Amygdala (tissue), 56 donors: ENCODE measurements around the gene ADCY3.
"Not testable (repeated sequence)": the region's sequence is repeated elsewhere in the genome, so short reads cannot be mapped to it uniquely, and the experiment has no call there.

Experiments
- DNase-seq, 56 donors: peaks; one replicate each; lab custom pipeline; 2025; lab: John Stamatoyannopoulos, UW

Gene ADCY3

DNA sequence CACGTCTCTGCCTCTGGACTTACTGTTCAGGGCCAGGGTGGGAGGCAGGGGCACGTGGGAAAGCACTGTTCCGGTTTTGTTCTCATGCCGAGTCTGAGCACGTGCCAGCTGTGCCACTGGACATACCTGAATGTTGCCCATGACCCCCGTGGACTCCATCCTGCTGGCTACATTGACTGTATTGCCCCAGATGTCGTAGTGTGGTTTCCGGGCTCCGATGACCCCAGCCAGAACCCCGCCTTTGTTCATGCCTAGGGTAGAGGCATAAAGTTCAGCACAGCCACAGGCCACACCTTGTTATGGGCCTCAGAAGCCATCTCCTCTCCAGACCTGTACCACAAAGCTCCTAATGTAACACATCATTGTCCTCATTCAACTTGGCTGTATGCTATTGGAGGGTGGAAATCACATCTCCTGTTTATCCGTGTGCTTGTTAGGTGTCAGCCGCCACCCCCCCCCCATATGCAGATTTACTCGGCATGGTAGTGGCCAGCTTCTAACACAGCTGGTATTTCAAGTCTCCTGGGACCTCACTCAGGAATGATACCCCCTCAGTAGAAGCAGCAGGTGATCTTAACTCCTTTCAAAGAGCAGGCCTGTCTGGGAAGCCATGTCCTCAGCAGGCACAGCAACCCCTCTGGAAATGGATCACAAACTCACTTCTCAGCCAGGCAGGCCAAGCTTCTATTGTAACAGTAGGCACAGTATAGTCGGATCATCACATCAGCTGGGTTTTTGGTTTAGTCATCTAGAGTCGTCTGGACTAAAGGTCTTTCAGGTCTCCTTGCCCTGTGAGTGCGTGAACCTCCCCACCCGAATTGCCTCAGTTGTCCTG, 99.2 kb downstream of the ADCY3 start:
- DNase-seq: no peak

- DNase-seq: no peak
These were observed 99.9 kb downstream of the ADCY3 start for GRCh38 chr2:24820175-24820513.

DNA sequence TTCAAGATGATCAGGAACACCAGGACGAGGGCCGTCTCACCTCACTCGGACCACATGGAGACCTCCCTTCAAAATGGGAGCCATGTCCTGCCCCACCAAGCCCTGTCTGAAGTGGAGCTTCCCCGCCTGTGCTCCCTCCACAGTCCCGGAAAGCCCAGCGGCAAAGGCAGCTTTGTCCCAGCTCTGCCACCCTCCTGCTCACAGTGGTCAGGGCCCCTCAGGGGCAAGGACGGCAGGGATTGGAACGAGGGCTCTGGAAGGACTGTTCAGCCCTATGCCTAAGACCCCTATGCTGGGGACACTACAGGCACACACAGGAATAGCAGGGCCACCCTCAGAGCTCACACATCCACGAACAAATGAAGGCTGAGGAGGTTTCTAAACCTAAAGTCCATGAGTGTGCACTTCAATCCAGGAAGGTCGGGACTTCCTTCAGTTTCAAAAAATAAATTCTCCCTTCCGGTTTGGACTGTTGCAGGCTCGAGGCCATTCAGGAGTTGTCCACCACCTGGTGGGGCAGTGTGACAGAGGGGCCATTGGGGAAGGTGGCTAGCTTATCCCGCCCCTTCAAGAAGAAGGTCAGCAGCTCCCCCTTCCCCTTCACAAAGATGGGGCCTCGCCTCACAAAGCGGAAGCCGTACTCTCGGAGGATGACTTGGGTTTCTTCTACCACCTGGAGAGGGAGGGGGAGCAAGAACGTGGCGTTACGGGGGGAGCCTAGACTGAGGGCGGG, 100.4 kb downstream of the ADCY3 start:
- no peak for DNase-seq

DNA sequence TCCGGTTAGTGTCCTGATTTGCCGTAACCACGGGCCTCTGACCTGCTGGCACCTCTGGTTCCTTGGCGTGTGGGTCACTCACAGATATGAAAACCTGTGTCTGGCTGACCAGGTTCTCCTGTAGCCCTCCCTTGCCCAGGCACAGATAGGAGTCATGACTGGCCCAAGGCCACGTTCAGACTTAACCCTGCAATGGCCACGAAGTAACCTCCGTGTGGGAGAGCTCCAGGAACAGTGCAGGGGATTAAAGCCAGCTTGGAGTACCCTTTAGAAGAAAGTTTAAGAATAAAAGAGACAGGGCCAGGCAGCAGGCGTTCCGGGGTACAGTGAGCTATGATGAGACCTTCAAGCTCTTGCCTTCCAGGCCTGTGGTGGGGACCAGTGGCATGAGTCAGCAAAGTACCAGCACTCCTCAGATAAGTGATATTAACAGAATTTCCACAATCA, 101.3 kb downstream of the ADCY3 start:
- DNase-seq: no peak

GRCh38 chr2:24816884-24817283, 103.2 kb downstream of the ADCY3 start:
- DNase-seq: no peak

GRCh38 chr2:24816404-24816803, 103.6 kb downstream of the ADCY3 start:
- DNase-seq: no peak

DNA sequence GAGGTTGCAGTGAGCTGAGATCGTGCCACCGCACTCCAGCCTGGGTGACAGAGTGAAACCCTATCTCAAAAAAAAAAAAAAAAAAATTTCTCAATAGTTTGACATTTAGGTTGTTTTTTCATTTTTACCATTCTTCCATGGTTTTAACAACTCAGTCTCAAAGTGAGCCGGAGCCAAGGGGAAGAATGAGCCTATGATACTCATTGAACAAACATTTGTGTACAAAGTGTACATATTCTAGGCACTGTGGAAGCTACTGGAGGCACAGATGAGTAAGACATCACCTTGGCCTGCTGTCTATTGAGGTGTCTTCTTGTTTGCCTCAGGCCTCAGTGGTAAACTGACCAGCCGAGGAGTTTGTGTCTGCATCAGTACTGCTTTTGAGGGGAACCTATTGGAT, 104.9 kb downstream of the ADCY3 start:
- DNase-seq: no peak

GRCh38 chr2:24814516-24814915, 105.5 kb downstream of the ADCY3 start:
- no peak for DNase-seq

- peak in 12 of 56 donors; percentile 12 to 49 (median 38) for DNase-seq
These were observed 106.3 kb downstream of the ADCY3 start for GRCh38 chr2:24813691-24814137.

DNA sequence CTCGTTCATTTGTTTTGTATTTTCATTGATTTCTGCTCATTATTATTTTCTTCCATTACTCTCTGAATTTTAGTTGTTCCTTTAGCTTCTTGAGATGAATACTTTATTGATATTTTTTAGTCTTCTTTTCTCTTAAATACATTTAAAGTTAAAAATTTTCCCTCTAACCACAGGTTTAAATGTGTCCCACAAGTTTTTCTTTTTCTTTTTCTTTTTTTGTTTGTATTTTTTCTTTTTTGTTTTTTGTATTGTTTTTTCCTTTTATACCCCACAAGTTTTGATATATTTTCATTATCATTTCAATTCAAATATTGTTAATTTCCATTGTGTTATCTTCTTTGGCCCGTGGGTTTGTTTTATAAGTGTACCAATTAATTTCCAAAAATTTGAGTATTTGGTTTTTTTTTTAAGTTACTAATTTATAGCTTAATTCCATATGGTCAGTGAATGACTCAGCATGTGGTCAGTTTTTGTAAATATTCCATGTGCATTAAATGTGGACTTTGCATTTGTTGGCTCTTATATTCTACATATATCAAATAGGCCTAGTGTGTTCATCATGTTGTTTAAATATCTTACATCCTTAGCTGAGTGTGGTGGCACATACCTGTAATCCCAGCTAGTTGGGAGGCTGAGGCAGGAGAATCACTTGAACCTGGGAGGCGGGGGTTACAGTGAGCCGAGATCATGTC, 110.6 kb downstream of the ADCY3 start:
- DNase-seq: no peak

- no peak for DNase-seq
These were observed 113.4 kb downstream of the ADCY3 start for GRCh38 chr2:24806661-24807036.

DNA sequence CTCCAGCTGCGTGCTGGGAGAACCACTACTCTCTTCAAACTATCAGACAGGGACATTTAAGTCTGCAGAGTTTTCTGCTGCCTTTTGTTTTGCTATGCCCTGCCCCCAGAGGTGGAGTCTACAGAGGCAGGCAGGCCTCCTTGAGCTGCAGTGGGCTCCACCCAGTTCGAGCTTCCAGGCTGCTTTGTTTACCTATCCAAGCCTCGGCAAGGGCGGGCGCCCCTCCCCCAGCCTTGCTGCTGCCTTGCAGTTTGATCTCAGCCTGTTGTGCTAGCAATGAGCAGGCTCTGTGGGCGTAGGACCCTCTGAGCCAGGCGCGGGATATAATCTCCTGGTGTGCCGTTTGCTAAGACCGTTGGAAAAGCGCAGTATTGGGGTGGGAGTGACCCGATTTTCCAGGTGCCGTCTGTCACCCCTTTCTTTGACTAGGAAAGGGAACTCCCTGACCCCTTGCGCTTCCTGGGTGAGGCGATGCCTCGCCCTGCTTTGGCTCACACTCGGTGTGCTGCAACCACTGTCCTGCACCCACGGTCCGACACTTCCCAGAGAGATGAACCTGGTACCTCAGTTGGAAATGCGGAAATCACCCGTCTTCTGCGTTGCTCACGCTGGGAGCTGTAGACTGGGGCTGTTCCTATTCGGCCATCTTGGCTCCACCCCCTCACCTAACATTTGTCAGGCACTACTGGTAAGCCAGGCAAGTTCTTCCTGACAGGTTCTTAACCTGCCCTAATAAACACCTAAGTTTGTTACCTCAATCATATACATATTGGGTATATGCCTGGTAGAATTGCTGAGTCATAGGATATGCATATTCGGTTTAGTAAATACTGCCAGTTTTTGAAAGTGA, 114.0 kb downstream of the ADCY3 start:
- not testable (repeated sequence) for DNase-seq

- not testable (repeated sequence) for DNase-seq
These were observed 119.5 kb downstream of the ADCY3 start for GRCh38 chr2:24800487-24800886.

DNA sequence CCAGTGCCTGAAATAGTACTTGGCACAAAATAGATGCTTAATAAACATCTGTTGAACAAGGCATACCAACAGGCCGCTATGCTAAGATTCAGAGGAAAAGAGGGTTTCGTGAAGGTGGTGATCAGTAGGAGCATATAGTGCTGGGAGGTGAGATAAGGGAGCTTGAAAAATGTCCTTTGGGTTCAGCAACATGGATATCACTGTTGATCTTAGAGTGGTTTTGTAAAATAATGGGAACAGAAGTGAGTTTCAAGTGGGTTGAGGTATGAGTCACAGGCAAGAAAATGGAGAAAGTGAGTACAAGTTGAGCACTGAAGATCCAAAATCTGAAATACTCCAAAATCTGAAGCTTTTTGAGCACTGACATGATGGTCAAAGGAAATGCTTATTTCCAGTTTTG, 122.4 kb downstream of the ADCY3 start:
- no peak for DNase-seq

GRCh38 chr2:24793761-24794435, 126.1 kb downstream of the ADCY3 start:
- DNase-seq: peak in 2 of 56 donors; percentile 33 to 45

DNA sequence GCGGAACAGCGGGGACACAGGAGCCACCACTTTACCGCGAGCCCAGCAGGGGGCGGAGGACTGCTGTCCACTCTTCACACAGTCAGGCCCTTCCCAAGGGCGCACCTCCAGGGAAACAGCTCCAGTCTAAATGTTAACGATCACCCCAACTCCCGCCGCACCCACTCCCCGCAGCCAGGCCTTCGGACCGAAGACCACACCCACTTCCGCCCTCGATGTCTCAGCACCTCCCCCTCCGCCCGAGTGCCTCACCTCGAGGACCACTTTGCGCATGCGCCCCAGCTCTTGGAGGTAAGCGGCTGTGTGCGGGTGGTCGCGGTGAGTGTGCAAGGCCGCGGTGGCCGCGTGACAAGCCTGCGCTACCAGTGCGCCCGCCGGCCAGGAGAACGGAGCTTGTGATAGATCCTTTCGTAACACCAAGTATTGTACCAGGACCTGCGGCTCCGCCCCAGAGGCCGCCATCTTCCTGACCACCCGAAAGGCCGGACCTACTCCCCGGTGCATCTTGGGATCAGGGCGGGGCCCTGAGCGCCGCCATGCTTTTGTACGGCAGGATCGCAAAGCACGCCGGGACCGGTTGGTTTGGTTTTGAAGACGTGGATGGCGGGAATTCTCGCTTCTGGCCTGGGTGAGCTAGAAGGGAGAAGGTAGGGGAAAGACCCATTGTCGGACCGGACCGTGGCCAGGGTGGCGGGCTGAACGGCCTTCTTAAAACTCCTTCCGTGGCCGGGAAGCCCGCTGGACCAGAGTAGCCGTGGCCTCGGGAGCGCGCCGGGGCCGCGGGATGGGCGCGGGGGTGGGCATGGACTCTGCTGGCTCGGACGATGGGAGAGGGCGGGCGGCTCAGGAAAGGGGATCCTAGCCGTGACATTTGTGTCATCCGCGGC, 126.9 kb downstream of the ADCY3 start, which contains the start of the genes CENPO and PTRHD1:
CENPO (plus strand) TSS at position 552 of the 887 bp plus-strand sequence. CDS start 495 bp downstream, outside the sequence.
PTRHD1 (minus strand) TSS at position 518 of the 887 bp plus-strand sequence; CDS start at position 504, 14 bp downstream.
- peak; percentile 82 to 100 (median 96) for DNase-seq

DNA sequence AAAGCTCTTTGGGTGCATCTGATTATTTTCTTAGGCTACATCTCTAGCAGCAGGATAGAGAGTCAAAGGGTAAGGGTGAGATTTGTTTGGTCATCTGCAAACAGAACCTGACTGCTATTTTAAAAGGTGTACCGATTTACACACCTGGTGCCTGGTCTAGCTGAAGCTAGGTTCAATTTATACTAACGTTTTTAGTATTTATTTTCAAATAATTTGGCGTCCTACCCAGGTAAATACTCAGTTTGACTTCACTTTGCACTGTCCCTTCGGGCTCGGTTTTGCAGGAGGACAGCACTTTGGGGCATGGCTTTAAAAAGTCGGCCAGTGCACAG, 127.5 kb downstream of the ADCY3 start:
- DNase-seq: no peak

- no peak for DNase-seq
These were observed 128.6 kb downstream of the ADCY3 start for GRCh38 chr2:24791452-24791851.

DNA sequence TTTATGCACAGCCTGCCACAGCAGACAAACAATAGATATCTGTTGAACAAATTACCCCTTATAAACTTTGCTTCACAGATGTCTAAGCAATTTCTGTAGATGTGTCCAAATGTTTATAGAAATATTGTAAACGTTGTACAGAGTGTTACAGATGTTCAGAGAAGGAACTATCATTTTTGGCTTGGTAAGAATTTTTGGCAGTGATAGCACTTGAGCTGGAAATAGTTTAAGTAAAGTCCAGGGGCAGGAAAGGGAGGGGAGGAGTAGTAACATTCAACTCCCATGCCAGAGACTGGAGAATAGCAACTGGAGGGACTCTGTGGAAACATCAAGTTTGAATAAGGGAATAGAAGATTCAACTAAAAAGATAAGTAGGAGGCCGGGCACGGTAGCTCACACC, 131.2 kb downstream of the ADCY3 start:
- DNase-seq: no peak
